ENCODE measurements around the gene SNRNP40. TPM values are rescaled to one million over a fixed set of nuclear protein-coding genes. Genes with fewer than 3 reads are reported as not detected.
"Not testable (repeated sequence)": the region's sequence is repeated elsewhere in the genome, so short reads cannot be mapped to it uniquely, and the experiment has no call there.

SNRNP40 gene
- polyA plus RNA-seq, 3 donors = 25.6 to 56.4 (median 50.9) TPM

DNA sequence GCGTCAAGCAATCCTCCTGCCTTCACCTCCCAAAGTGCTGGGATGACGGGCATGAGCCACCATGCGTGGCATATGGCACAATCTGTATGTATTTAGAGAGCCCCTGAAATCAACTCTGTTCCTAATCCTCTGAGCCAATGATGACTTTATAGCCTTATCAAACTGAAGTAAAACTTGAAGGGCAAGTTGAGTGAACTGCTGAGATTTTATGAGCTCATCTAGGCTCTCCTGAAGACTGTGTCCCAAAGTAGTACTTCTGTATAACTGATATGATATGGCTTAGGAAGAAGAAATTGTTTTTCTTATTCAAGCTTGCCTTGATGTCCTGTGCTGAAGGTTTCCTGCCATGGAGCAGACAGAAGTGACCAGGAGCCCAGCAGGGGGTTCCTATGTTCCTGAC is 33.2 kb downstream of the SNRNP40 start:
- no peaks in the 10 kb centered on the region for H3K79me2 ChIP-seq (ENCODE audit: insufficient read depth, low read length)
- H3K9me3 ChIP-seq (replicated peaks in 1 of 2; ENCODE audit: control insufficient read depth in 1 of 2, insufficient read depth in 1 of 2, low read length in 2 of 2) = no peaks in the 10 kb centered on the region
- peaks cover 7% of the 10 kb centered on the region for H3K4me1 Mint-ChIP-seq
- intact Hi-C loops (cut with micrococcal nuclease) = no loop called here
- no CpG with 5 or more reads among the region's 3 CpGs for WGBS (ENCODE audit: insufficient coverage)
- H3K36me3 ChIP-seq (replicated peaks in 1 of 2; ENCODE audit: control insufficient read depth in 1 of 2, insufficient read depth in 2 of 2, low read length in 2 of 2) = peaks cover 71 to 100% of the 10 kb centered on the region in 2 donors
- no peaks in the 10 kb centered on the region for H3K4me1 ChIP-seq (ENCODE audit: control insufficient read depth in 1 of 2, insufficient read depth in 2 of 2, low read length in 2 of 2)
- no peak overlapping the region for H3K9ac ChIP-seq (ENCODE audit: insufficient read depth, low read length, poor library complexity, severe bottlenecking)
- no peak overlapping the region for H3K4me3 Mint-ChIP-seq
- H3K27ac ChIP-seq (ENCODE audit: low read depth in 1 of 2, low read length in 2 of 2) = no peak overlapping the region
- H3K27me3 Mint-ChIP-seq (ENCODE audit: low read depth in 3 of 3) = no peaks in the 10 kb centered on the region
- no peak for DNase-seq
- H3K9me3 Mint-ChIP-seq = no peaks in the 10 kb centered on the region
- peaks cover 79 to 95% of the 10 kb centered on the region in 2 donors for H3K36me3 Mint-ChIP-seq
- H3K27ac Mint-ChIP-seq = no peak overlapping the region
- TF ChIP-seq, protein P1, sequence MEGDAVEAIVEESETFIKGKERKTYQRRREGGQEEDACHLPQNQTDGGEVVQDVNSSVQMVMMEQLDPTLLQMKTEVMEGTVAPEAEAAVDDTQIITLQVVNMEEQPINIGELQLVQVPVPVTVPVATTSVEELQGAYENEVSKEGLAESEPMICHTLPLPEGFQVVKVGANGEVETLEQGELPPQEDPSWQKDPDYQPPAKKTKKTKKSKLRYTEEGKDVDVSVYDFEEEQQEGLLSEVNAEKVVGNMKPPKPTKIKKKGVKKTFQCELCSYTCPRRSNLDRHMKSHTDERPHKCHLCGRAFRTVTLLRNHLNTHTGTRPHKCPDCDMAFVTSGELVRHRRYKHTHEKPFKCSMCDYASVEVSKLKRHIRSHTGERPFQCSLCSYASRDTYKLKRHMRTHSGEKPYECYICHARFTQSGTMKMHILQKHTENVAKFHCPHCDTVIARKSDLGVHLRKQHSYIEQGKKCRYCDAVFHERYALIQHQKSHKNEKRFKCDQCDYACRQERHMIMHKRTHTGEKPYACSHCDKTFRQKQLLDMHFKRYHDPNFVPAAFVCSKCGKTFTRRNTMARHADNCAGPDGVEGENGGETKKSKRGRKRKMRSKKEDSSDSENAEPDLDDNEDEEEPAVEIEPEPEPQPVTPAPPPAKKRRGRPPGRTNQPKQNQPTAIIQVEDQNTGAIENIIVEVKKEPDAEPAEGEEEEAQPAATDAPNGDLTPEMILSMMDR (IDR thresholded peaks at IDR 0.05) = no peak
- no peaks in the 10 kb centered on the region for H3K27me3 ChIP-seq (ENCODE audit: control insufficient read depth in 2 of 2, insufficient read depth in 2 of 2, low read length in 2 of 2)
- H4K20me1 ChIP-seq (ENCODE audit: insufficient read depth, low read length) = no peaks in the 10 kb centered on the region
- no peak overlapping the region for H3K4me3 ChIP-seq (replicated peaks in 1 of 3; ENCODE audit: low read depth in 2 of 3, low read length in 3 of 3)
- H2AFZ ChIP-seq (ENCODE audit: insufficient read depth, low read depth, low read length, poor library complexity, severe bottlenecking) = no peak overlapping the region
- no peak overlapping the region for H3K4me2 ChIP-seq (replicated peaks; ENCODE audit: extremely low read depth, low read length, poor library complexity, severe bottlenecking)

DNA sequence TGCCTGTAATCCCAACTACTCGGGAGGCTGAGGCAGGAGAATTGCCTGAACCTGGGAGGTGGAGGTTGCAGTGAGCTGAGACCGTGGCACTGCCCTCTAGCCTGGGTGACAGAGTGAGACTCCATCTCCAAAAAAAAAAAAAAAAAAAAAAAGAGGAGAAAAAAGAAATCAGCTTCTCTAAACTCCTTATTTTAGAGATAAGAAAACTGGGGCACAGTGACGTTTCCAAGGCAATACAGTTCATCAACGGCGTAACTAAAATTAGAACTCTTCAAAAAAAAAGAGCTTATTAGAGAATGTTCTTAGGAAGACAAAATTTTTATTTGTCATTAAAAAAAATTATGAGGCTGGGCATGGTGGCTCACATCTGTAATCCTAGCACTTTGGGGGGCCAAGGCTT is 34.2 kb downstream of the SNRNP40 start:
- WGBS (ENCODE audit: insufficient coverage) = no CpG with 5 or more reads among the region's 5 CpGs
- H2AFZ ChIP-seq (ENCODE audit: insufficient read depth, low read depth, low read length, poor library complexity, severe bottlenecking) = not testable (repeated sequence)

More for the DNA sequence above, 34.2 kb downstream of the SNRNP40 start:
- DNase-seq; H3K4me3 ChIP-seq (replicated peaks in 1 of 3; ENCODE audit: low read depth in 2 of 3, low read length in 3 of 3); H3K27ac Mint-ChIP-seq; H3K4me1 Mint-ChIP-seq; H3K4me3 Mint-ChIP-seq; H3K27me3 Mint-ChIP-seq (ENCODE audit: low read depth in 3 of 3); H3K4me1 ChIP-seq (ENCODE audit: control insufficient read depth in 1 of 2, insufficient read depth in 2 of 2, low read length in 2 of 2); H4K20me1 ChIP-seq (ENCODE audit: insufficient read depth, low read length); H3K9me3 Mint-ChIP-seq; H3K9ac ChIP-seq (ENCODE audit: insufficient read depth, low read length, poor library complexity, severe bottlenecking); intact Hi-C loops (cut with micrococcal nuclease); H3K27ac ChIP-seq (ENCODE audit: low read depth in 1 of 2, low read length in 2 of 2); H3K27me3 ChIP-seq (ENCODE audit: control insufficient read depth in 2 of 2, insufficient read depth in 2 of 2, low read length in 2 of 2); H3K9me3 ChIP-seq (replicated peaks in 1 of 2; ENCODE audit: control insufficient read depth in 1 of 2, insufficient read depth in 1 of 2, low read length in 2 of 2); H3K79me2 ChIP-seq (ENCODE audit: insufficient read depth, low read length); H3K4me2 ChIP-seq (replicated peaks; ENCODE audit: extremely low read depth, low read length, poor library complexity, severe bottlenecking): not testable (repeated sequence)
- peaks cover 82 to 96% of the 10 kb centered on the region in 2 donors for H3K36me3 Mint-ChIP-seq
- H3K36me3 ChIP-seq (replicated peaks in 1 of 2; ENCODE audit: control insufficient read depth in 1 of 2, insufficient read depth in 2 of 2, low read length in 2 of 2) = peaks cover 72 to 100% of the 10 kb centered on the region in 2 donors
